ENCODE data around the gene CDYL. TPM values are rescaled to one million over a fixed set of nuclear protein-coding genes. Genes with fewer than 3 reads are reported as not detected.

CDYL gene
- polyA plus RNA-seq, 1 of the 3 experiments (the other 2 are of a cell fraction): 13.3 TPM

DNA sequence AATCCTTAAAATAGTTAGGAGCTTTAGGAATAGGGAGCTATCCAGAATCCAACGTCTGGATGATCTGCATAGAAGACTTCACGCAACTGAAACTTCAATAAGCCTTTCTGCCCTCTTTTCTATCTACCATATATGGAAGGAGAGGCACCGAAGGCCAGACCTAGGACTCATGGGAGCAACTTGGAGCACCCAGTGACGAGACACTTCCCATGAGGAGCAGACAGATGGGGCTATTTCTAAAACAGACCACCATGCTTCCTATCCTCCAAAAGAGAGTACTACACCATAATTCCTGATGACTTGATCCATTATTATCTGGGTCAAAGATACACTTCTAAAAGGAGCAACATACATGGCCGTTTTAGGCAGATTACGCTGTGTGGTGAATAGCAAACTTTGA is 221.7 kb downstream of the CDYL start:
- Histone ChIP-seq H2AFZ (ENCODE audit: low read depth) (no peak overlapping the region), H3K36me3 (replicated peaks in 1 of 2; ENCODE audit: control insufficient read depth in 1 of 2, insufficient read depth in 2 of 2, low read length in 1 of 2) (peaks cover 25 to 59% of the 10 kb centered on the region in 2 experiments), H3K27me3 (ENCODE audit: insufficient read depth) (no peaks in the 10 kb centered on the region), H3K4me2 (no peak overlapping the region), H4K20me1 (ENCODE audit: insufficient read depth) (no peaks in the 10 kb centered on the region), H3K9me2 (no peaks in the 10 kb centered on the region), H3K4me3 (ENCODE audit: low read depth in 2 of 2, low read length in 1 of 2) (no peak overlapping the region), H3K79me2 (ENCODE audit: insufficient read depth) (no peaks in the 10 kb centered on the region), H3F3A (replicated peaks; ENCODE audit: insufficient read depth) (no peaks in the 10 kb centered on the region), H3K9ac (no peak overlapping the region), H3K9me3 (no peaks in the 10 kb centered on the region), H3K4me1 (ENCODE audit: control insufficient read depth in 1 of 2, insufficient read depth in 2 of 2, low read depth in 1 of 2, low read length in 1 of 2) (no peaks in the 10 kb centered on the region; a peak in 1 of 4 replicates), H3K27ac (ENCODE audit: low read depth in 2 of 2, low read length in 1 of 2) (no peak overlapping the region)
- ChIA-PET POLR2A (no interaction called here), CTCF (no interaction called here)
- no peak for DNase-seq
- 83% methylated on average over 6 of the region's 6 CpGs for WGBS (ENCODE audit: low lambda C conversion rate)
- TF ChIP-seq RXRA (IDR thresholded peaks at IDR 0.05; ENCODE audit: borderline replicate concordance, low read depth): no peak

DNA sequence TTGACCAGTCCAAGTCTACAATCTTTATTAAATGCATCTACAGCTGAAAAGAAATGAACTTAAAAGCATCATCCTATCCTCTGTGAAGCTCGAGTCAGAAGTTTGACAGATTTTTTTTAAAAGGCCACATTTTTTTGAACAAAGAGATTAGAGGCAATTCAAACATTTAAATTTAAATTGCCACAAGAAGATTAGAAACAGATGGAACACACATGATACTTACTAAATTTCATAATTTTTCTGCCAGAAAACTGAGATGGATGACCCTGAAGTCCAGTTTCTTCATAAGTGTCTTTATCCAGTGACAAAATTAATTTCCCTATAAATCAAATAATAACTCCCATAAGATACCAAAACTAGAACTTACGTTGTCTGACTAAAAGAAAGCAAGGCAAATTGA is 223.4 kb downstream of the CDYL start:
- no peaks in the 10 kb centered on the region for H3K9me3 ChIP-seq
- WGBS (ENCODE audit: low lambda C conversion rate): 60% methylated on average over 2 of the region's 2 CpGs
- peaks cover 25 to 56% of the 10 kb centered on the region in 2 experiments for H3K36me3 ChIP-seq (replicated peaks in 1 of 2; ENCODE audit: control insufficient read depth in 1 of 2, insufficient read depth in 2 of 2, low read length in 1 of 2)
- no peak overlapping the region for H3K27ac ChIP-seq (ENCODE audit: low read depth in 2 of 2, low read length in 1 of 2)
- no peaks in the 10 kb centered on the region for H3K27me3 ChIP-seq (ENCODE audit: insufficient read depth)
- H3K9ac ChIP-seq: no peak overlapping the region
- no peak overlapping the region for H3K4me2 ChIP-seq
- no peaks in the 10 kb centered on the region for H4K20me1 ChIP-seq (ENCODE audit: insufficient read depth)
- H3K79me2 ChIP-seq (ENCODE audit: insufficient read depth): no peaks in the 10 kb centered on the region
- H2AFZ ChIP-seq (ENCODE audit: low read depth): no peak overlapping the region
- no peak overlapping the region for H3K4me3 ChIP-seq (ENCODE audit: low read depth in 2 of 2, low read length in 1 of 2)
- H3K9me2 ChIP-seq: no peaks in the 10 kb centered on the region
- no peak for DNase-seq
- ChIA-PET POLR2A (no interaction called here), CTCF (no interaction called here)
- H3K4me1 ChIP-seq (ENCODE audit: control insufficient read depth in 1 of 2, insufficient read depth in 2 of 2, low read depth in 1 of 2, low read length in 1 of 2): peaks cover 0 to under 1% of the 10 kb centered on the region in 2 experiments; a peak in 2 of 4 replicates
- no peak for TF ChIP-seq MXI1 (IDR thresholded peaks at IDR 0.05; ENCODE audit: low read depth, low read length)
- no peak for TF ChIP-seq FOXJ3 (CRISPR knock-in tag; IDR thresholded peaks at IDR 0.05)
- TF ChIP-seq, protein P1, sequence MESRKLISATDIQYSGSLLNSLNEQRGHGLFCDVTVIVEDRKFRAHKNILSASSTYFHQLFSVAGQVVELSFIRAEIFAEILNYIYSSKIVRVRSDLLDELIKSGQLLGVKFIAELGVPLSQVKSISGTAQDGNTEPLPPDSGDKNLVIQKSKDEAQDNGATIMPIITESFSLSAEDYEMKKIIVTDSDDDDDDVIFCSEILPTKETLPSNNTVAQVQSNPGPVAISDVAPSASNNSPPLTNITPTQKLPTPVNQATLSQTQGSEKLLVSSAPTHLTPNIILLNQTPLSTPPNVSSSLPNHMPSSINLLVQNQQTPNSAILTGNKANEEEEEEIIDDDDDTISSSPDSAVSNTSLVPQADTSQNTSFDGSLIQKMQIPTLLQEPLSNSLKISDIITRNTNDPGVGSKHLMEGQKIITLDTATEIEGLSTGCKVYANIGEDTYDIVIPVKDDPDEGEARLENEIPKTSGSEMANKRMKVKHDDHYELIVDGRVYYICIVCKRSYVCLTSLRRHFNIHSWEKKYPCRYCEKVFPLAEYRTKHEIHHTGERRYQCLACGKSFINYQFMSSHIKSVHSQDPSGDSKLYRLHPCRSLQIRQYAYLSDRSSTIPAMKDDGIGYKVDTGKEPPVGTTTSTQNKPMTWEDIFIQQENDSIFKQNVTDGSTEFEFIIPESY (IDR thresholded peaks at IDR 0.05; ENCODE audit: borderline replicate concordance, low read depth): no peak
- no peak for TF ChIP-seq NRF1 (IDR thresholded peaks at IDR 0.05; ENCODE audit: low read depth, low read length)
- no peak for TF ChIP-seq RAD21 (IDR thresholded peaks at IDR 0.05; ENCODE audit: low read length)
- TF ChIP-seq POLR2AphosphoS5 (IDR thresholded peaks at IDR 0.05; ENCODE audit: low read depth, low read length): no peak
- TF ChIP-seq ELF1 (IDR thresholded peaks at IDR 0.05): no peak
- no peak for TF ChIP-seq TEAD4 (IDR thresholded peaks at IDR 0.05; ENCODE audit: borderline replicate concordance, insufficient read depth)
- TF ChIP-seq, protein P2, sequence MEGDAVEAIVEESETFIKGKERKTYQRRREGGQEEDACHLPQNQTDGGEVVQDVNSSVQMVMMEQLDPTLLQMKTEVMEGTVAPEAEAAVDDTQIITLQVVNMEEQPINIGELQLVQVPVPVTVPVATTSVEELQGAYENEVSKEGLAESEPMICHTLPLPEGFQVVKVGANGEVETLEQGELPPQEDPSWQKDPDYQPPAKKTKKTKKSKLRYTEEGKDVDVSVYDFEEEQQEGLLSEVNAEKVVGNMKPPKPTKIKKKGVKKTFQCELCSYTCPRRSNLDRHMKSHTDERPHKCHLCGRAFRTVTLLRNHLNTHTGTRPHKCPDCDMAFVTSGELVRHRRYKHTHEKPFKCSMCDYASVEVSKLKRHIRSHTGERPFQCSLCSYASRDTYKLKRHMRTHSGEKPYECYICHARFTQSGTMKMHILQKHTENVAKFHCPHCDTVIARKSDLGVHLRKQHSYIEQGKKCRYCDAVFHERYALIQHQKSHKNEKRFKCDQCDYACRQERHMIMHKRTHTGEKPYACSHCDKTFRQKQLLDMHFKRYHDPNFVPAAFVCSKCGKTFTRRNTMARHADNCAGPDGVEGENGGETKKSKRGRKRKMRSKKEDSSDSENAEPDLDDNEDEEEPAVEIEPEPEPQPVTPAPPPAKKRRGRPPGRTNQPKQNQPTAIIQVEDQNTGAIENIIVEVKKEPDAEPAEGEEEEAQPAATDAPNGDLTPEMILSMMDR (IDR thresholded peaks at IDR 0.05): no peak
- no peak for TF ChIP-seq SIN3A (IDR thresholded peaks at IDR 0.05; ENCODE audit: borderline replicate concordance, low read depth, low read length)
- TF ChIP-seq, protein P3, sequence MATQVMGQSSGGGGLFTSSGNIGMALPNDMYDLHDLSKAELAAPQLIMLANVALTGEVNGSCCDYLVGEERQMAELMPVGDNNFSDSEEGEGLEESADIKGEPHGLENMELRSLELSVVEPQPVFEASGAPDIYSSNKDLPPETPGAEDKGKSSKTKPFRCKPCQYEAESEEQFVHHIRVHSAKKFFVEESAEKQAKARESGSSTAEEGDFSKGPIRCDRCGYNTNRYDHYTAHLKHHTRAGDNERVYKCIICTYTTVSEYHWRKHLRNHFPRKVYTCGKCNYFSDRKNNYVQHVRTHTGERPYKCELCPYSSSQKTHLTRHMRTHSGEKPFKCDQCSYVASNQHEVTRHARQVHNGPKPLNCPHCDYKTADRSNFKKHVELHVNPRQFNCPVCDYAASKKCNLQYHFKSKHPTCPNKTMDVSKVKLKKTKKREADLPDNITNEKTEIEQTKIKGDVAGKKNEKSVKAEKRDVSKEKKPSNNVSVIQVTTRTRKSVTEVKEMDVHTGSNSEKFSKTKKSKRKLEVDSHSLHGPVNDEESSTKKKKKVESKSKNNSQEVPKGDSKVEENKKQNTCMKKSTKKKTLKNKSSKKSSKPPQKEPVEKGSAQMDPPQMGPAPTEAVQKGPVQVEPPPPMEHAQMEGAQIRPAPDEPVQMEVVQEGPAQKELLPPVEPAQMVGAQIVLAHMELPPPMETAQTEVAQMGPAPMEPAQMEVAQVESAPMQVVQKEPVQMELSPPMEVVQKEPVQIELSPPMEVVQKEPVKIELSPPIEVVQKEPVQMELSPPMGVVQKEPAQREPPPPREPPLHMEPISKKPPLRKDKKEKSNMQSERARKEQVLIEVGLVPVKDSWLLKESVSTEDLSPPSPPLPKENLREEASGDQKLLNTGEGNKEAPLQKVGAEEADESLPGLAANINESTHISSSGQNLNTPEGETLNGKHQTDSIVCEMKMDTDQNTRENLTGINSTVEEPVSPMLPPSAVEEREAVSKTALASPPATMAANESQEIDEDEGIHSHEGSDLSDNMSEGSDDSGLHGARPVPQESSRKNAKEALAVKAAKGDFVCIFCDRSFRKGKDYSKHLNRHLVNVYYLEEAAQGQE (IDR thresholded peaks at IDR 0.05; ENCODE audit: low read depth, low read length): no peak
- TF ChIP-seq, protein P4, sequence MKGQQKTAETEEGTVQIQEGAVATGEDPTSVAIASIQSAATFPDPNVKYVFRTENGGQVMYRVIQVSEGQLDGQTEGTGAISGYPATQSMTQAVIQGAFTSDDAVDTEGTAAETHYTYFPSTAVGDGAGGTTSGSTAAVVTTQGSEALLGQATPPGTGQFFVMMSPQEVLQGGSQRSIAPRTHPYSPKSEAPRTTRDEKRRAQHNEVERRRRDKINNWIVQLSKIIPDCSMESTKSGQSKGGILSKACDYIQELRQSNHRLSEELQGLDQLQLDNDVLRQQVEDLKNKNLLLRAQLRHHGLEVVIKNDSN (IDR thresholded peaks at IDR 0.05; ENCODE audit: borderline replicate concordance, low read depth): no peak
- TF ChIP-seq, protein P5, sequence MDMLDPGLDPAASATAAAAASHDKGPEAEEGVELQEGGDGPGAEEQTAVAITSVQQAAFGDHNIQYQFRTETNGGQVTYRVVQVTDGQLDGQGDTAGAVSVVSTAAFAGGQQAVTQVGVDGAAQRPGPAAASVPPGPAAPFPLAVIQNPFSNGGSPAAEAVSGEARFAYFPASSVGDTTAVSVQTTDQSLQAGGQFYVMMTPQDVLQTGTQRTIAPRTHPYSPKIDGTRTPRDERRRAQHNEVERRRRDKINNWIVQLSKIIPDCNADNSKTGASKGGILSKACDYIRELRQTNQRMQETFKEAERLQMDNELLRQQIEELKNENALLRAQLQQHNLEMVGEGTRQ (IDR thresholded peaks at IDR 0.05; ENCODE audit: borderline replicate concordance, low read depth, low read length): no peak
- TF ChIP-seq MEF2A (IDR thresholded peaks at IDR 0.05; ENCODE audit: borderline replicate concordance, low read depth): no peak
- no peak for TF ChIP-seq EZH2phosphoT487 (IDR thresholded peaks at IDR 0.05; ENCODE audit: borderline replicate concordance, low read depth)
- no peaks in the 10 kb centered on the region for H3F3A ChIP-seq (replicated peaks; ENCODE audit: insufficient read depth)
